SK-N-SH (cell line): ENCODE results near the gene PTN. TPM values are rescaled to one million over a fixed set of nuclear protein-coding genes. Genes with fewer than 3 reads are reported as not detected.

Experiments
- CTCF ChIA-PET: fragments of 300-600, 350-600 bp; formaldehyde crosslinking; extraction: SDS; loops from one replicate; lab custom pipeline; 2021; lab: Yijun Ruan, JAX
- POLR2A ChIA-PET: fragments of 350-600 bp; sonication (Branson Sonifier 250); formaldehyde crosslinking; extraction: SDS; loops from one replicate; lab custom pipeline; 2020; ENCODE audit warnings: antibody characterized with exemption, inconsistent platforms; lab: Yijun Ruan, JAX
- DNase-seq: peaks from one replicate; pipeline ENCODE4 v3.0.0; 2012
- H2AFZ ChIP-seq: fragments of 200-600 bp; sonication (generic); 2 replicates; pipeline ENCODE4 v1.8.1; 2016; ENCODE audit warnings: antibody characterized with exemption, mild to moderate bottlenecking, low read depth
- H3F3A ChIP-seq: fragments of 200-600 bp; sonication (generic); replicated peaks from 2 replicates; pipeline ENCODE3; 2016; ENCODE audit warnings: antibody characterized with exemption, mild to moderate bottlenecking; ENCODE audit not compliant: insufficient read depth
- H3K27ac ChIP-seq, 2 experiments: fragments of 200-500 bp in 1 of 2; fragments of 200-600 bp in 1 of 2; sonication (Bioruptor generic) in 1 of 2; sonication (generic), shearing (Covaris generic) in 1 of 2; 2 replicates each; pipeline versions ENCODE4 v1.5.1 to v1.6.1; 2014 to 2016; ENCODE audit warnings: low read depth in 2 of 2, inconsistent platforms in 1 of 2, low read length in 1 of 2, mild to moderate bottlenecking in 1 of 2, mixed read lengths in 1 of 2
- H3K27me3 ChIP-seq: fragments of 200-600 bp; sonication (generic), shearing (Covaris generic); 2 replicates; pipeline ENCODE4 v1.6.1; 2016; ENCODE audit warnings: mixed run types; ENCODE audit not compliant: insufficient read depth
- H3K36me3 ChIP-seq, 2 experiments: fragments of 200-500 bp in 1 of 2; fragments of 200-600 bp in 1 of 2; sonication (Bioruptor generic) in 1 of 2; sonication (generic) in 1 of 2; replicated peaks in 1 of 2; 2 replicates each; pipeline versions ENCODE3 to v1.5.1; 2014 to 2016; ENCODE audit warnings: low read length in 1 of 2, mild to moderate bottlenecking in 1 of 2; ENCODE audit not compliant: insufficient read depth in 2 of 2, control insufficient read depth in 1 of 2
- H3K4me1 ChIP-seq, 2 experiments: fragments of 200-500 bp in 1 of 2; fragments of 200-600 bp in 1 of 2; sonication (Bioruptor generic) in 1 of 2; sonication (generic), shearing (Covaris generic) in 1 of 2; 2 replicates each; pipeline versions ENCODE4 v1.5.1 to v1.6.1; 2014 to 2016; ENCODE audit warnings: low read depth in 1 of 2, low read length in 1 of 2, mixed run types in 1 of 2; ENCODE audit not compliant: insufficient read depth in 2 of 2, control insufficient read depth in 1 of 2
- H3K4me2 ChIP-seq: fragments of 200-600 bp; sonication (generic), shearing (Covaris generic); 2 replicates; pipeline ENCODE4 v1.6.1; 2017; ENCODE audit warnings: mixed run types
- H3K4me3 ChIP-seq, 2 experiments: fragments of 200-500 bp in 1 of 2; fragments of 200-600 bp in 1 of 2; sonication (Bioruptor generic) in 1 of 2; sonication (generic), shearing (Covaris generic) in 1 of 2; 2 replicates each; pipeline versions ENCODE4 v1.5.1 to v1.8.1; 2014 to 2016; ENCODE audit warnings: low read depth in 2 of 2, inconsistent platforms in 1 of 2, low read length in 1 of 2, mild to moderate bottlenecking in 1 of 2, mixed read lengths in 1 of 2, moderate library complexity in 1 of 2
- H3K79me2 ChIP-seq: fragments of 200-600 bp; sonication (generic); 2 replicates; pipeline ENCODE4 v1.8.1; 2017; ENCODE audit warnings: mild to moderate bottlenecking; ENCODE audit not compliant: insufficient read depth
- H3K9ac ChIP-seq: fragments of 200-600 bp; sonication (generic); 2 replicates; pipeline ENCODE4 v1.6.1; 2017; ENCODE audit warnings: mixed run types
- H3K9me2 ChIP-seq: fragments of 200-600 bp; sonication (generic); 2 replicates; pipeline ENCODE4 v1.6.1; 2017; ENCODE audit warnings: mixed run types
- H3K9me3 ChIP-seq: fragments of 200-600 bp; sonication (generic); 2 replicates; pipeline ENCODE4 v1.6.1; 2017; ENCODE audit warnings: mixed run types, mild to moderate bottlenecking, moderate library complexity
- H4K20me1 ChIP-seq: fragments of 200-600 bp; sonication (generic); 2 replicates; pipeline ENCODE4 v1.6.1; 2017; ENCODE audit warnings: mild to moderate bottlenecking, mixed run types; ENCODE audit not compliant: insufficient read depth
- ELF1 ChIP-seq: IDR thresholded peaks from 2 replicates; pipeline ENCODE4 v1.4.0; 2012
- EP300 ChIP-seq, 2 experiments: IDR thresholded peaks; 2 replicates each; pipeline versions ENCODE4 v1.4.0 to v1.6.1; 2012; ENCODE audit warnings: borderline replicate concordance in 1 of 2, low read depth in 1 of 2, low read length in 1 of 2
- EZH2phosphoT487 ChIP-seq: fragments of 200-600 bp; sonication (generic); IDR thresholded peaks from 2 replicates; pipeline ENCODE4 v1.6.1; 2017; ENCODE audit warnings: low read depth, mixed run types, mild to moderate bottlenecking, antibody characterized with exemption, moderate library complexity, borderline replicate concordance
- FOSL2 ChIP-seq: IDR thresholded peaks from 2 replicates; pipeline ENCODE4 v1.4.0; 2012; ENCODE audit warnings: low read depth, mild to moderate bottlenecking, moderate library complexity, borderline replicate concordance
- FOXJ3 ChIP-seq: sonication (generic); formaldehyde crosslinking; IDR thresholded peaks from 2 replicates; pipeline ENCODE4 v1.5.1; 2020; ENCODE audit warnings: mild to moderate bottlenecking, missing genetic modification reagents
- FOXM1 ChIP-seq: IDR thresholded peaks from 2 replicates; pipeline ENCODE4 v1.4.0; 2012; ENCODE audit warnings: low read depth, mild to moderate bottlenecking
- GABPA ChIP-seq: IDR thresholded peaks from 2 replicates; pipeline ENCODE4 v1.4.0; 2012; ENCODE audit warnings: low read depth, mild to moderate bottlenecking
- GATA2 ChIP-seq: sonication (generic); formaldehyde crosslinking; IDR thresholded peaks from 2 replicates; pipeline ENCODE4 v1.5.0; 2020; ENCODE audit warnings: mild to moderate bottlenecking, missing genetic modification reagents
- IRF3 ChIP-seq: fragments of 150-350 bp; IDR thresholded peaks from 2 replicates; pipeline ENCODE4 v1.6.1; 2016; ENCODE audit warnings: mild to moderate bottlenecking, low read depth, low read length
- NFIC ChIP-seq: IDR thresholded peaks from 2 replicates; pipeline ENCODE4 v1.4.0; 2012; ENCODE audit warnings: borderline replicate concordance
- NRF1 ChIP-seq: IDR thresholded peaks from 2 replicates; pipeline ENCODE4 v1.6.1; 2012; ENCODE audit warnings: low read depth, mild to moderate bottlenecking, low read length
- PBX3 ChIP-seq: IDR thresholded peaks from 2 replicates; pipeline ENCODE4; 2012
- RAD21 ChIP-seq: IDR thresholded peaks from 2 replicates; pipeline ENCODE4 v1.6.1; 2012; ENCODE audit warnings: mild to moderate bottlenecking, low read length
- REST ChIP-seq: IDR thresholded peaks from 2 replicates; pipeline ENCODE4 v1.6.1; 2012; ENCODE audit warnings: mild to moderate bottlenecking, low read depth, low read length, moderate library complexity
- RFX5 ChIP-seq: IDR thresholded peaks from 2 replicates; pipeline ENCODE4 v1.6.1; 2012; ENCODE audit warnings: mild to moderate bottlenecking, improper control_type of control experiment, low read length
- RXRA ChIP-seq: IDR thresholded peaks from 2 replicates; pipeline ENCODE4 v1.4.0; 2012; ENCODE audit warnings: low read depth, mild to moderate bottlenecking, borderline replicate concordance
- SMC3 ChIP-seq: IDR thresholded peaks from 2 replicates; pipeline ENCODE4 v1.6.1; 2012; ENCODE audit warnings: low read depth, low read length, improper control_type of control experiment
- TAF1 ChIP-seq: IDR thresholded peaks from 2 replicates; pipeline ENCODE4 v1.6.1; 2012; ENCODE audit warnings: low read depth, mild to moderate bottlenecking, low read length, moderate library complexity, borderline replicate concordance
- TCF12 ChIP-seq: IDR thresholded peaks from 2 replicates; pipeline ENCODE4 v1.4.0; 2012
- USF1 ChIP-seq: IDR thresholded peaks from 2 replicates; pipeline ENCODE4 v1.4.0; 2012; ENCODE audit warnings: low read depth, borderline replicate concordance
- YY1 ChIP-seq: IDR thresholded peaks from 2 replicates; pipeline ENCODE4 v1.4.0; 2012; ENCODE audit warnings: low read depth, mild to moderate bottlenecking
- WGBS: methylation state at CpG from one replicate; pipeline ENCODE4 v1.1.6; 2017; ENCODE audit warnings: low lambda C conversion rate; 5-methylcytosine and 5-hydroxymethylcytosine counted together
- polyA plus RNA-seq, 3 experiments: library from polyadenylated mRNA; depleted of rRNA; stranded (reverse); fragments of >200 nt; gene quantifications; 2 replicates each; pipeline ENCODE4 v1.2.3, GENCODE V29; 2012

PTN gene
- polyA plus RNA-seq, 1 of the 3 experiments (the other 2 are of a cell fraction) = 23.7 TPM

GRCh38 chr7:137209151-137209817 is 134.2 kb downstream of the PTN start:
- DNase-seq = no peak
- H3K4me2 ChIP-seq = no peak overlapping the region
- ChIA-PET POLR2A (no interaction called here), CTCF (no interaction called here)
- no peaks in the 10 kb centered on the region for H3K79me2 ChIP-seq
- H2AFZ ChIP-seq = no peak overlapping the region
- WGBS = 45% methylated on average over 5 of the region's 5 CpGs
- H4K20me1 ChIP-seq = no peaks in the 10 kb centered on the region
- no peaks in the 10 kb centered on the region; the same call in 1 of the 2 replicates for H3K9me2 ChIP-seq
- no peaks in the 10 kb centered on the region for H3K36me3 ChIP-seq
- no peak overlapping the region for H3K27ac ChIP-seq
- H3K9me3 ChIP-seq = 0 out of 2 replicates have a peak, but pooled peaks cover 12% of the 10 kb centered on the region
- no peak overlapping the region for H3K4me3 ChIP-seq
- no peak overlapping the region for H3K9ac ChIP-seq
- H3K4me1 ChIP-seq = no peaks in the 10 kb centered on the region
- TF ChIP-seq PBX3 = no peak
- no peak for TF ChIP-seq IRF3
- no peak for TF ChIP-seq NFIC
- no peak for TF ChIP-seq EP300 (IDR thresholded peaks at IDR 0.05; ENCODE audit: borderline replicate concordance in 1 of 2, low read depth in 1 of 2, low read length in 1 of 2)
- TF ChIP-seq SMC3 = no peak
- no peak for TF ChIP-seq FOXM1
- TF ChIP-seq, all 33 proteins: peak for 0
- no peaks in the 10 kb centered on the region for H3F3A ChIP-seq
- H3K27me3 ChIP-seq = no peaks in the 10 kb centered on the region

GRCh38 chr7:137206770-137207169 is 136.8 kb downstream of the PTN start:
- Histone ChIP-seq H4K20me1 (no peaks in the 10 kb centered on the region), H3K4me1 (no peaks in the 10 kb centered on the region), H3K27me3 (no peaks in the 10 kb centered on the region), H3K79me2 (no peaks in the 10 kb centered on the region), H3K36me3 (no peaks in the 10 kb centered on the region), H3K4me3 (no peak overlapping the region), H3K9ac (no peak overlapping the region), H3F3A (no peaks in the 10 kb centered on the region), H2AFZ (no peak overlapping the region), H3K9me3 (0 out of 2 replicates have a peak, but pooled peaks cover 14% of the 10 kb centered on the region), H3K9me2 (no peaks in the 10 kb centered on the region), H3K27ac (no peak overlapping the region)
- POLR2A ChIA-PET = no interaction called here
- DNase-seq = no peak
- CTCF ChIA-PET = no interaction called here
- no peak for TF ChIP-seq GABPA
- TF ChIP-seq EZH2phosphoT487 = no peak
- no peak for TF ChIP-seq USF1
- no peak for TF ChIP-seq RFX5
- TF ChIP-seq FOXJ3 (CRISPR knock-in tag) = no peak
- no peak for TF ChIP-seq EP300 (IDR thresholded peaks at IDR 0.05; ENCODE audit: borderline replicate concordance in 1 of 2, low read depth in 1 of 2, low read length in 1 of 2)
- TF ChIP-seq YY1 = no peak
- TF ChIP-seq ELF1 = no peak
- TF ChIP-seq TAF1 = no peak
- no peak for TF ChIP-seq REST
- TF ChIP-seq RAD21 = no peak
- no peak for TF ChIP-seq GATA2 (CRISPR knock-in tag)
- TF ChIP-seq RXRA = no peak
- TF ChIP-seq TCF12 = no peak
- TF ChIP-seq NRF1 = no peak
- TF ChIP-seq FOSL2 = no peak
- TF ChIP-seq, all 33 proteins: peak for 0
- H3K4me2 ChIP-seq = no peak overlapping the region
